WTC11 (cell line): Measurements from ENCODE around the gene RPS28. TPM values are rescaled to one million over a fixed set of nuclear protein-coding genes. Genes with fewer than 3 reads are reported as not detected.

ENCODE experiments used
- ATAC-seq: fragments of 200-7000 bp; cut with Tn5 transposase; 2 replicates; pipeline ENCODE4 v1.10.0; 2021; ENCODE audit warnings: mild to moderate bottlenecking, moderate library complexity
- CTCF ChIA-PET: fragments of 300-600 bp; sonication (Branson Sonifier 250); formaldehyde crosslinking; loops from one replicate; lab custom pipeline; 2021; ENCODE audit warnings: antibody characterized with exemption; lab: Charles Lee
- POLR2A ChIA-PET: fragments of 350-600 bp; sonication (Branson Sonifier 250); formaldehyde crosslinking; loops from one replicate; lab custom pipeline; 2021; ENCODE audit warnings: antibody characterized with exemption; lab: Charles Lee
- DNase-seq: peaks from one replicate; pipeline ENCODE4 v3.0.0; 2021; ENCODE audit warnings: low spot score
- H3K27ac Mint-ChIP-seq: 2 replicates; pipeline ENCODE4 v1.8.0; 2021; ENCODE audit warnings: mixed read lengths
- H3K27me3 Mint-ChIP-seq: 2 replicates; pipeline ENCODE4 v1.8.0; 2021; ENCODE audit warnings: low read depth, mild to moderate bottlenecking, moderate library complexity, mixed read lengths
- H3K36me3 Mint-ChIP-seq: 2 replicates; pipeline ENCODE4 v1.8.0; 2021; ENCODE audit warnings: mixed read lengths
- H3K4me1 Mint-ChIP-seq: 2 replicates; pipeline ENCODE4 v1.8.0; 2022; ENCODE audit warnings: mixed read lengths
- H3K4me3 Mint-ChIP-seq: 2 replicates; pipeline ENCODE4 v1.8.0; 2021; ENCODE audit warnings: mild to moderate bottlenecking, moderate library complexity, mixed read lengths
- H3K9me3 Mint-ChIP-seq: 2 replicates; pipeline ENCODE4 v1.8.0; 2021; ENCODE audit warnings: mixed read lengths
- AR ChIP-seq: fragments of 250-450 bp; sonication (Bioruptor Pico); IDR thresholded peaks from 2 replicates; pipeline ENCODE4 v1.9.0; 2021; ENCODE audit warnings: mild to moderate bottlenecking
- ARID4B ChIP-seq: sonication (generic); formaldehyde crosslinking; IDR thresholded peaks from 2 replicates; pipeline ENCODE4 v1.8.0; 2023; ENCODE audit warnings: missing genetic modification reagents, mild to moderate bottlenecking, borderline replicate concordance
- CDX4 ChIP-seq: fragments of 250-450 bp; sonication (Bioruptor Pico); IDR thresholded peaks from 2 replicates; pipeline ENCODE4 v1.9.0; 2021; ENCODE audit warnings: moderate library complexity, mild to moderate bottlenecking, inconsistent platforms, borderline replicate concordance
- JUN ChIP-seq: sonication (generic); formaldehyde crosslinking; IDR thresholded peaks from 2 replicates; pipeline ENCODE4 v1.8.0; 2023; ENCODE audit warnings: mild to moderate bottlenecking, missing genetic modification reagents
- MAX ChIP-seq: sonication (generic); formaldehyde crosslinking; IDR thresholded peaks from 2 replicates; pipeline ENCODE4 v1.8.0; 2022; ENCODE audit warnings: mild to moderate bottlenecking, missing genetic modification reagents
- MXD4 ChIP-seq: fragments of 250-450 bp; sonication (Bioruptor Pico); IDR thresholded peaks from 2 replicates; pipeline ENCODE4 v1.8.0; 2021; ENCODE audit warnings: mild to moderate bottlenecking, moderate library complexity, borderline replicate concordance
- MYBL2 ChIP-seq: sonication (generic); formaldehyde crosslinking; IDR thresholded peaks from 2 replicates; pipeline ENCODE4 v1.8.1; 2023; ENCODE audit warnings: mild to moderate bottlenecking, moderate library complexity, missing genetic modification reagents
- SOX15 ChIP-seq: fragments of 250-450 bp; sonication (Bioruptor Pico); IDR thresholded peaks from 2 replicates; pipeline ENCODE4 v1.9.0; 2021; ENCODE audit warnings: mild to moderate bottlenecking
- ZNF512 ChIP-seq: sonication (generic); formaldehyde crosslinking; IDR thresholded peaks from 2 replicates; pipeline ENCODE4 v1.8.1; 2022; ENCODE audit warnings: missing genetic modification reagents, borderline replicate concordance
- ZNF671 ChIP-seq: fragments of 250-450 bp; sonication (Bioruptor Pico); IDR thresholded peaks from 2 replicates; pipeline ENCODE4 v1.8.0; 2021; ENCODE audit warnings: mild to moderate bottlenecking
- total RNA-seq: library from RNA; stranded (reverse); gene quantifications from 3 replicates; pipeline ENCODE4 v1.2.3, GENCODE V29; 2021

Gene RPS28
- total RNA-seq, 1 experiment from 2014 or later, result 2,082 TPM

- TF ChIP-seq MYBL2 (CRISPR knock-in tag) (no peak), CDX4 (no peak)
- TF ChIP-seq, all 79 proteins: peak for 2
Observed at GRCh38 chr19:8320564-8321066, 681 bp upstream of the RPS28 start (continued).

- DNase-seq (no peak), ATAC-seq (no peak)
- peak overlapping the region; percentile 97 for H3K4me3 Mint-ChIP-seq
- ChIA-PET CTCF (interaction anchor here (0.6 kb wide), 1 partner anchor 9 kb away, joined by 4 read pairs; no protein-coding TSS in a partner anchor), POLR2A (interaction anchor here (0.6 to 1.0 kb wide), 2 partner anchors 10 to 15 kb away, joined by 3 read pairs; no protein-coding TSS in a partner anchor)
- H3K4me1 Mint-ChIP-seq, result peaks cover 28% of the 10 kb centered on the region
- no peaks in the 10 kb centered on the region for H3K9me3 Mint-ChIP-seq
- H3K27me3 Mint-ChIP-seq, result peaks cover 6% of the 10 kb centered on the region
- H3K36me3 Mint-ChIP-seq, result peaks cover 20% of the 10 kb centered on the region
- TF ChIP-seq ZNF512 (CRISPR knock-in tag) (no peak), JUN (CRISPR knock-in tag) (peak; percentile 47; the same call in 1 of the 2 replicates), ARID4B (CRISPR knock-in tag) (0 out of 2 replicates have a peak, but pooled peaks have one; percentile 9)
- peak overlapping the region; percentile 97 for H3K27ac Mint-ChIP-seq
Observed at GRCh38 chr19:8321986-8322637, 816 bp downstream of the RPS28 start.

- CTCF ChIA-PET, result no interaction called here
- Mint-ChIP-seq H3K27me3 (peaks cover 11% of the 10 kb centered on the region), H3K36me3 (peaks cover 20% of the 10 kb centered on the region), H3K27ac (no peak overlapping the region), H3K4me1 (peaks cover 24% of the 10 kb centered on the region), H3K4me3 (peak overlapping the region; percentile 97), H3K9me3 (no peaks in the 10 kb centered on the region)
- TF ChIP-seq MAX (CRISPR knock-in tag) (no peak), SOX15 (no peak), ZNF671 (CRISPR knock-in tag) (peak; percentile 68; the same call in 1 of the 2 replicates), MXD4 (no peak), AR (CRISPR knock-in tag) (0 out of 2 replicates have a peak, but pooled peaks have one; percentile 42)
- ATAC-seq (no peak), DNase-seq (no peak)
- POLR2A ChIA-PET, result no interaction called here
Observed at GRCh38 chr19:8322638-8322997, 1.3 kb downstream of the RPS28 start.
